Astrocyte (in vitro differentiated cells and primary cell): ENCODE measurements around the gene SLC4A2. TPM values are rescaled to one million over a fixed set of nuclear protein-coding genes. Genes with fewer than 3 reads are reported as not detected.

Experiments used
- DNase-seq: peaks from one replicate; pipeline ENCODE4 v3.0.0-alpha.2; 2010; ENCODE audit warnings: low read depth
- FAIRE-seq: peaks from 2 replicates; lab custom pipeline; 2011; peaks lifted over from hg19 to GRCh38; lab: Jason Lieb, UNC
- H2AFZ ChIP-seq: 2 replicates; pipeline ENCODE4 v1.6.0; 2012; ENCODE audit warnings: low read depth, low read length, inconsistent platforms
- H3K27ac ChIP-seq: 2 replicates; pipeline ENCODE4 v1.5.1; 2011; ENCODE audit warnings: low read depth, low read length, inconsistent platforms
- H3K27me3 ChIP-seq: 2 replicates; pipeline ENCODE4 v1.6.0; 2011; ENCODE audit warnings: low read length, inconsistent platforms; ENCODE audit not compliant: insufficient read depth
- H3K36me3 ChIP-seq: 2 replicates; pipeline ENCODE4 v1.5.1; 2011; ENCODE audit warnings: low read length, inconsistent platforms; ENCODE audit not compliant: insufficient read depth
- H3K4me1 ChIP-seq: 2 replicates; pipeline ENCODE4 v1.5.1; 2011; ENCODE audit warnings: low read length, inconsistent platforms; ENCODE audit not compliant: insufficient read depth
- H3K4me2 ChIP-seq: 2 replicates; pipeline ENCODE4 v1.6.0; 2012; ENCODE audit warnings: low read length, inconsistent platforms
- H3K4me3 ChIP-seq: 2 replicates; pipeline ENCODE4 v1.5.1; 2011; ENCODE audit warnings: low read depth, mild to moderate bottlenecking, low read length, inconsistent platforms; ENCODE audit not compliant: insufficient read depth
- H3K79me2 ChIP-seq: 2 replicates; pipeline ENCODE4 v1.6.0; 2012; ENCODE audit warnings: mild to moderate bottlenecking, low read length, inconsistent platforms; ENCODE audit not compliant: insufficient read depth
- H3K9ac ChIP-seq: 2 replicates; pipeline ENCODE4 v1.6.0; 2012; ENCODE audit warnings: mild to moderate bottlenecking, low read length, inconsistent platforms
- H3K9me3 ChIP-seq: 2 replicates; pipeline ENCODE4 v1.5.1; 2012; ENCODE audit warnings: low read depth, mild to moderate bottlenecking, low read length, inconsistent platforms; ENCODE audit not compliant: insufficient read depth
- H4K20me1 ChIP-seq: 2 replicates; pipeline ENCODE4 v1.6.0; 2012; ENCODE audit warnings: low read length, inconsistent platforms; ENCODE audit not compliant: insufficient read depth
- H3K27ac Mint-ChIP-seq: one replicate; pipeline ENCODE4 v1.8.0; 2021; ENCODE audit warnings: mild to moderate bottlenecking, mixed read lengths; ENCODE audit not compliant: unreplicated experiment
- H3K27me3 Mint-ChIP-seq: one replicate; pipeline ENCODE4 v1.8.0; 2021; ENCODE audit warnings: low read depth, mixed read lengths; ENCODE audit not compliant: unreplicated experiment
- H3K36me3 Mint-ChIP-seq: one replicate; pipeline ENCODE4 v1.8.0; 2021; ENCODE audit warnings: low read depth, mixed read lengths; ENCODE audit not compliant: unreplicated experiment
- H3K4me1 Mint-ChIP-seq: one replicate; pipeline ENCODE4 v1.8.0; 2021; ENCODE audit warnings: low read depth, mixed read lengths; ENCODE audit not compliant: unreplicated experiment
- H3K4me3 Mint-ChIP-seq: one replicate; pipeline ENCODE4 v1.8.0; 2021; ENCODE audit warnings: mild to moderate bottlenecking, moderate library complexity, mixed read lengths; ENCODE audit not compliant: unreplicated experiment
- H3K9me3 Mint-ChIP-seq: one replicate; pipeline ENCODE4 v1.8.0; 2021; ENCODE audit warnings: mild to moderate bottlenecking, mixed read lengths; ENCODE audit not compliant: unreplicated experiment
- CTCF ChIP-seq: IDR thresholded peaks from 2 replicates; pipeline ENCODE4 v1.5.1; 2011; ENCODE audit warnings: low read depth, mild to moderate bottlenecking, inconsistent platforms, low read length, moderate library complexity; ENCODE audit not compliant: insufficient read depth
- EZH2 ChIP-seq: IDR thresholded peaks from 2 replicates; pipeline ENCODE4 v1.6.1; 2012; ENCODE audit warnings: mild to moderate bottlenecking, low read length, inconsistent platforms; ENCODE audit not compliant: insufficient read depth
- total RNA-seq: library from RNA; stranded (reverse); gene quantifications from 2 replicates; pipeline ENCODE4 v1.2.1, GENCODE V29; 2021

Gene SLC4A2
- total RNA-seq, 1 donor from 2014 or later, result 302 TPM

GRCh38 chr7:151107882-151108281, 48.5 kb downstream of the SLC4A2 start:
- no peak overlapping the region for H3K27ac Mint-ChIP-seq
- H3K27me3 Mint-ChIP-seq, result no peaks in the 10 kb centered on the region
- no peak overlapping the region for H3K4me3 Mint-ChIP-seq
- FAIRE-seq (no peak), DNase-seq (no peak)
- H3K79me2 ChIP-seq, result peaks cover 68% of the 10 kb centered on the region
- peaks cover 13% of the 10 kb centered on the region for H3K4me1 ChIP-seq
- no peak overlapping the region for H3K4me3 ChIP-seq
- H3K27me3 ChIP-seq, result no peaks in the 10 kb centered on the region
- no peak overlapping the region for H3K27ac ChIP-seq
- H3K9me3 ChIP-seq, result no peaks in the 10 kb centered on the region
- H4K20me1 ChIP-seq, result peaks cover 94% of the 10 kb centered on the region
- H3K9me3 Mint-ChIP-seq, result no peaks in the 10 kb centered on the region
- no peak overlapping the region for H3K4me2 ChIP-seq
- H3K9ac ChIP-seq, result no peak overlapping the region
- peaks cover 37% of the 10 kb centered on the region for H3K4me1 Mint-ChIP-seq
- no peaks in the 10 kb centered on the region for H3K36me3 ChIP-seq
- no peak overlapping the region for H2AFZ ChIP-seq
- H3K36me3 Mint-ChIP-seq, result peaks cover 3% of the 10 kb centered on the region
- no peak for TF ChIP-seq EZH2
- TF ChIP-seq CTCF, result no peak

GRCh38 chr7:151109094-151110048, 50.0 kb downstream of the SLC4A2 start:
- H3K4me3 ChIP-seq, result no peak overlapping the region
- no peak overlapping the region for H3K27ac ChIP-seq
- H3K27me3 Mint-ChIP-seq, result no peaks in the 10 kb centered on the region
- peaks cover 27% of the 10 kb centered on the region for H3K4me1 ChIP-seq
- peaks cover 3% of the 10 kb centered on the region for H3K36me3 Mint-ChIP-seq
- no peaks in the 10 kb centered on the region for H3K27me3 ChIP-seq
- H3K9ac ChIP-seq, result no peak overlapping the region
- no peaks in the 10 kb centered on the region for H3K36me3 ChIP-seq
- DNase-seq, result no peak
- H2AFZ ChIP-seq, result no peak overlapping the region
- no peak for FAIRE-seq
- no peak overlapping the region for H3K4me2 ChIP-seq
- H3K27ac Mint-ChIP-seq, result no peak overlapping the region
- no peaks in the 10 kb centered on the region for H3K9me3 ChIP-seq
- H3K4me1 Mint-ChIP-seq, result peaks cover 44% of the 10 kb centered on the region
- H3K79me2 ChIP-seq, result peaks cover 67% of the 10 kb centered on the region
- H3K9me3 Mint-ChIP-seq, result no peaks in the 10 kb centered on the region
- H3K4me3 Mint-ChIP-seq, result no peak overlapping the region
- H4K20me1 ChIP-seq, result peaks cover 92% of the 10 kb centered on the region
- TF ChIP-seq EZH2, result no peak
- TF ChIP-seq CTCF, result no peak
